Measurements from ENCODE around the gene KLRC1.
"Not testable (repeated sequence)": the region's sequence is repeated elsewhere in the genome, so short reads cannot be mapped to it uniquely, and the experiment has no call there.

The KLRC1 gene

DNA sequence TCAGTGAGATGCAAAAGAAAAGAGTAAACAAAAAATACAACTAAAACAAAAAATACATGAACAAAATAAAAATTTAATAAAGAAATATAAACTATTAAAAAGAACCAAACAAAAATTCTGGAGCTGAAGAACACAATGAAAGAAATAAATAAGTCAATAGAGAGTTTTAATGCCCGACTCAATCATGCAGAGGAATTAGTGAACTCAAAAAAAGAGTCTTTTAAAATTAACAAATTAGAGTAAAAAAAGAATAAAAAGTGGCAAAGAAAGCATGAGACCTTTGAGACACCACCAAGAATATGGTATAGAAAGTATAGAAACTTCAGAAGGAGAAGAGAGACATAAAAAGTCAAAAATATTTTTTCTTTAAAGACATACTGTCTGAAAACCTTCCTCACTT, 2.6 kb upstream of the KLRC1 start:
- Histone ChIP-seq H3K9ac (ENCODE audit: low read length) (no peak overlapping the region), H3K4me1 (ENCODE audit: control insufficient read depth, insufficient read depth, low read length) (peaks cover 10% of the 10 kb centered on the region), H3K36me3 (ENCODE audit: control insufficient read depth, insufficient read depth, low read length) (no peaks in the 10 kb centered on the region), H3K27me3 (ENCODE audit: control insufficient read depth, insufficient read depth, low read length) (no peaks in the 10 kb centered on the region), H3K27ac (ENCODE audit: low read depth, low read length) (no peak overlapping the region), H3K4me3 (ENCODE audit: low read depth, low read length) (no peak overlapping the region), H3K9me3 (ENCODE audit: control insufficient read depth, insufficient read depth, low read depth, low read length) (peaks cover 7% of the 10 kb centered on the region; the same call in 1 of the 2 replicates)

- Histone ChIP-seq H3K27ac (ENCODE audit: low read depth, low read length) (no peak overlapping the region), H3K9me3 (ENCODE audit: control insufficient read depth, insufficient read depth, low read depth, low read length) (peaks cover 7% of the 10 kb centered on the region; the same call in 1 of the 2 replicates), H3K4me3 (ENCODE audit: low read depth, low read length) (no peak overlapping the region), H3K4me1 (ENCODE audit: control insufficient read depth, insufficient read depth, low read length) (peaks cover 10% of the 10 kb centered on the region), H3K9ac (ENCODE audit: low read length) (no peak overlapping the region), H3K27me3 (ENCODE audit: control insufficient read depth, insufficient read depth, low read length) (no peaks in the 10 kb centered on the region), H3K36me3 (ENCODE audit: control insufficient read depth, insufficient read depth, low read length) (no peaks in the 10 kb centered on the region)
These were observed 1.4 kb upstream of the KLRC1 start for GRCh38 chr12:10454531-10454930.

GRCh38 chr12:10448236-10448635, 4.9 kb downstream of the KLRC1 start:
- H3K9ac ChIP-seq (ENCODE audit: low read length) = no peak overlapping the region
- H3K27me3 ChIP-seq (ENCODE audit: control insufficient read depth, insufficient read depth, low read length) = no peaks in the 10 kb centered on the region
- H3K4me3 ChIP-seq (ENCODE audit: low read depth, low read length) = no peak overlapping the region
- no peak overlapping the region for H3K27ac ChIP-seq (ENCODE audit: low read depth, low read length)
- no peaks in the 10 kb centered on the region for H3K9me3 ChIP-seq (ENCODE audit: control insufficient read depth, insufficient read depth, low read depth, low read length)
- H3K36me3 ChIP-seq (ENCODE audit: control insufficient read depth, insufficient read depth, low read length) = no peaks in the 10 kb centered on the region
- H3K4me1 ChIP-seq (ENCODE audit: control insufficient read depth, insufficient read depth, low read length) = no peaks in the 10 kb centered on the region

DNA sequence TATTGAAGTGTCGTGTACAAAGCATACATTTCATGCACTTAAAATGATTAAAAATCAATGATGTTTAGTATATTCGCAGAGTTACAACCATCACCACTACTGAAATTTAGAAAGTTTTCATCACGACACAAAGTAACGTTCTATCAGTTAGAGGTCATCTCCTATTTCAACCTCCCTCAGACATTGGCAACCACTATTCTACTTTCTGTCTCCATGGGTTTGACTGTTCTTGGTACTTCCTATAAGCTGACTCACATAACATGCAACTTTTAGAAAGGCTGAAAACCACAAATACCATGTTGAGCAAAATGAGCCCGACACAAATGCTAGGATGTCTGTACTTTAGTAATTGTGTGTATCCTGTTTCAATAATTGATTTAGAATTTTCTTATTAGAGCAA, 7.1 kb downstream of the KLRC1 start:
- not testable (repeated sequence) for H3K4me1 ChIP-seq (ENCODE audit: control insufficient read depth, insufficient read depth, low read length); H3K9ac ChIP-seq (ENCODE audit: low read length); H3K36me3 ChIP-seq (ENCODE audit: control insufficient read depth, insufficient read depth, low read length); H3K27ac ChIP-seq (ENCODE audit: low read depth, low read length); H3K4me3 ChIP-seq (ENCODE audit: low read depth, low read length); H3K9me3 ChIP-seq (ENCODE audit: control insufficient read depth, insufficient read depth, low read depth, low read length); H3K27me3 ChIP-seq (ENCODE audit: control insufficient read depth, insufficient read depth, low read length)

- H3K9me3 ChIP-seq (ENCODE audit: control insufficient read depth, insufficient read depth, low read depth, low read length); H3K36me3 ChIP-seq (ENCODE audit: control insufficient read depth, insufficient read depth, low read length); H3K27me3 ChIP-seq (ENCODE audit: control insufficient read depth, insufficient read depth, low read length); H3K4me1 ChIP-seq (ENCODE audit: control insufficient read depth, insufficient read depth, low read length); H3K27ac ChIP-seq (ENCODE audit: low read depth, low read length); H3K9ac ChIP-seq (ENCODE audit: low read length); H3K4me3 ChIP-seq (ENCODE audit: low read depth, low read length): not testable (repeated sequence)
These were observed 12.0 kb downstream of the KLRC1 start for GRCh38 chr12:10441144-10441543.

- H3K27ac ChIP-seq (ENCODE audit: low read depth, low read length); H3K4me3 ChIP-seq (ENCODE audit: low read depth, low read length); H3K36me3 ChIP-seq (ENCODE audit: control insufficient read depth, insufficient read depth, low read length); H3K27me3 ChIP-seq (ENCODE audit: control insufficient read depth, insufficient read depth, low read length); H3K4me1 ChIP-seq (ENCODE audit: control insufficient read depth, insufficient read depth, low read length); H3K9ac ChIP-seq (ENCODE audit: low read length); H3K9me3 ChIP-seq (ENCODE audit: control insufficient read depth, insufficient read depth, low read depth, low read length): not testable (repeated sequence)
These were observed 13.4 kb downstream of the KLRC1 start for GRCh38 chr12:10439608-10440274.

GRCh38 chr12:10437601-10438000, 15.6 kb downstream of the KLRC1 start:
- H3K9ac ChIP-seq (ENCODE audit: low read length); H3K4me3 ChIP-seq (ENCODE audit: low read depth, low read length); H3K36me3 ChIP-seq (ENCODE audit: control insufficient read depth, insufficient read depth, low read length); H3K9me3 ChIP-seq (ENCODE audit: control insufficient read depth, insufficient read depth, low read depth, low read length); H3K27me3 ChIP-seq (ENCODE audit: control insufficient read depth, insufficient read depth, low read length); H3K4me1 ChIP-seq (ENCODE audit: control insufficient read depth, insufficient read depth, low read length); H3K27ac ChIP-seq (ENCODE audit: low read depth, low read length): not testable (repeated sequence)

DNA sequence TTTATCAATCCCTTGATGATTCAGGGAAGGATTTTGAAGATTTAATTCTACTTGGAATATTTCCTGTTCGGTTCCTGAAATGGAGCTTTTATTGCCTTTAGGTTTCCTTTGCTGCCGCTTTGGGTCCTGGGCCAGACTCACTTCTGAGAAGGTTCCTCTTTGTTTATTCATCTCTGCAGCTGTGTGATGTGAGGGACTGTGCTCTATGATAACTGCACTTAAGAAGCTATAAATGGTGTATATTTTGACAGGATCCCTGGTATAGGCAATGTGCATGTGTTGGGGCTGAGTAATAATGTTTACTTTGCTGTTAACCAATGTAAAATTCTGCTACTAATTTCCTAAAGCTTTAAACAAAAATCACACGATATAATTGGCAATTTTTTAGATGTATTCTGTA, 17.4 kb downstream of the KLRC1 start, which contains the start of gene KLRC2:
Gene KLRC2 (minus strand): TSS at position 195 of the 400 bp plus-strand sequence. CDS start 24 bp downstream, at position 171.
- H3K9ac ChIP-seq (ENCODE audit: low read length); H3K9me3 ChIP-seq (ENCODE audit: control insufficient read depth, insufficient read depth, low read depth, low read length); H3K4me3 ChIP-seq (ENCODE audit: low read depth, low read length); H3K27ac ChIP-seq (ENCODE audit: low read depth, low read length); H3K27me3 ChIP-seq (ENCODE audit: control insufficient read depth, insufficient read depth, low read length); H3K36me3 ChIP-seq (ENCODE audit: control insufficient read depth, insufficient read depth, low read length); H3K4me1 ChIP-seq (ENCODE audit: control insufficient read depth, insufficient read depth, low read length): not testable (repeated sequence)

- H3K9ac ChIP-seq (ENCODE audit: low read length); H3K27me3 ChIP-seq (ENCODE audit: control insufficient read depth, insufficient read depth, low read length); H3K4me3 ChIP-seq (ENCODE audit: low read depth, low read length); H3K36me3 ChIP-seq (ENCODE audit: control insufficient read depth, insufficient read depth, low read length); H3K4me1 ChIP-seq (ENCODE audit: control insufficient read depth, insufficient read depth, low read length); H3K9me3 ChIP-seq (ENCODE audit: control insufficient read depth, insufficient read depth, low read depth, low read length); H3K27ac ChIP-seq (ENCODE audit: low read depth, low read length): not testable (repeated sequence)
These were observed 22.6 kb downstream of the KLRC1 start for GRCh38 chr12:10430623-10431022.

DNA sequence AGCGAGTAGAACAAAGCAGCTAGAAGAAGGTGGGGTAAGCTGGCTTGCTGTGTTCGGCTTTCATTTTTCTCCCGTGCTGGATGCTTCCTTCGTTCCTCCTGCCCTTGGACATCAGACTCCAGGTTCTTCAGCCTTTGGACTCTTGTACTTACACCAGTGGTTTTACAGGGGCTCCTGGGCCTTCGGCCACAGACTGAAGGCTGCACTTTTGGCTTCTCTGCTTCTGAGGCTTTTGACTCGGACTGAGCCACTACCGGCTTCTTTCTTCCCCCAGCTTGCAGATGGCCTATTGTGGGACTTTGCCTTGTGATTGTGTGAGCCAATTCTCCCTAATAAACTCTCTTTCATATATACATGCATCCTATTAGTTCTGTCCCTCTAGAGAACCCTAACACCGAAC, 27.2 kb downstream of the KLRC1 start:
- H3K9ac ChIP-seq (ENCODE audit: low read length); H3K27ac ChIP-seq (ENCODE audit: low read depth, low read length); H3K36me3 ChIP-seq (ENCODE audit: control insufficient read depth, insufficient read depth, low read length); H3K27me3 ChIP-seq (ENCODE audit: control insufficient read depth, insufficient read depth, low read length); H3K9me3 ChIP-seq (ENCODE audit: control insufficient read depth, insufficient read depth, low read depth, low read length); H3K4me3 ChIP-seq (ENCODE audit: low read depth, low read length); H3K4me1 ChIP-seq (ENCODE audit: control insufficient read depth, insufficient read depth, low read length): not testable (repeated sequence)

GRCh38 chr12:10424260-10424899, 28.8 kb downstream of the KLRC1 start:
- H3K36me3 ChIP-seq (ENCODE audit: control insufficient read depth, insufficient read depth, low read length); H3K4me1 ChIP-seq (ENCODE audit: control insufficient read depth, insufficient read depth, low read length); H3K27me3 ChIP-seq (ENCODE audit: control insufficient read depth, insufficient read depth, low read length); H3K4me3 ChIP-seq (ENCODE audit: low read depth, low read length); H3K9me3 ChIP-seq (ENCODE audit: control insufficient read depth, insufficient read depth, low read depth, low read length); H3K27ac ChIP-seq (ENCODE audit: low read depth, low read length); H3K9ac ChIP-seq (ENCODE audit: low read length): not testable (repeated sequence)
